Neural progenitor cell (in vitro differentiated cells): ENCODE data around the gene OR7A5. TPM values are rescaled to one million over a fixed set of nuclear protein-coding genes. Genes with fewer than 3 reads are reported as not detected.
A peak's percentile ranks its signal among the peaks of the same experiment; 100 is the strongest.
"Not testable (repeated sequence)": the region's sequence is repeated elsewhere in the genome, so short reads cannot be mapped to it uniquely, and the experiment has no call there.

Experiments used
- DNase-seq: peaks from one replicate; pipeline ENCODE4 v3.0.0-alpha.2; 2016; ENCODE audit warnings: low spot score
- H2AFZ ChIP-seq: fragments of 200-600 bp; sonication (generic); replicated peaks from 2 replicates; pipeline ENCODE4 v1.6.1; 2016; ENCODE audit warnings: antibody characterized with exemption
- H3F3A ChIP-seq: fragments of 200-600 bp; sonication (generic); 2 replicates; pipeline ENCODE4 v1.6.1; 2016; ENCODE audit warnings: antibody characterized with exemption, low read depth
- H3K27ac ChIP-seq: fragments of 200-600 bp; sonication (generic); 2 replicates; pipeline ENCODE4 v1.5.1; 2016; ENCODE audit warnings: mild to moderate bottlenecking
- H3K27me3 ChIP-seq: fragments of 200-600 bp; sonication (generic); 2 replicates; pipeline ENCODE4 v1.6.1; 2016; ENCODE audit warnings: mild to moderate bottlenecking, moderate library complexity
- H3K36me3 ChIP-seq: fragments of 200-600 bp; sonication (generic); 2 replicates; pipeline ENCODE4 v1.5.1; 2016
- H3K4me1 ChIP-seq: fragments of 200-600 bp; sonication (generic); 2 replicates; pipeline ENCODE4 v1.6.1; 2016; ENCODE audit warnings: mixed run types
- H3K4me2 ChIP-seq: fragments of 200-600 bp; sonication (generic); 2 replicates; pipeline ENCODE4 v1.6.1; 2016
- H3K4me3 ChIP-seq: fragments of 200-600 bp; sonication (generic); 2 replicates; pipeline ENCODE4 v1.5.1; 2016
- H3K79me2 ChIP-seq: fragments of 200-600 bp; sonication (generic); 2 replicates; pipeline ENCODE4 v1.6.1; 2016; ENCODE audit warnings: low read depth
- H3K9ac ChIP-seq: fragments of 200-600 bp; sonication (generic); 2 replicates; pipeline ENCODE4 v1.6.1; 2016
- H3K9me3 ChIP-seq: fragments of 200-600 bp; sonication (generic); 2 replicates; pipeline ENCODE4 v1.5.1; 2016; ENCODE audit warnings: low read depth
- H4K20me1 ChIP-seq: fragments of 200-600 bp; sonication (generic); 2 replicates; pipeline ENCODE4 v1.6.1; 2016; ENCODE audit warnings: low read depth
- H3K27ac Mint-ChIP-seq: 3 replicates; pipeline ENCODE4 v1.8.0; 2021; ENCODE audit warnings: mixed read lengths
- H3K27me3 Mint-ChIP-seq: 2 replicates; pipeline ENCODE4 v1.8.0; 2022; ENCODE audit warnings: low read depth, mild to moderate bottlenecking, inconsistent platforms, moderate library complexity, mixed read lengths; ENCODE audit not compliant: insufficient read depth
- H3K36me3 Mint-ChIP-seq: 3 replicates; pipeline ENCODE4 v1.8.0; 2021; ENCODE audit warnings: mixed read lengths
- H3K4me1 Mint-ChIP-seq: 3 replicates; pipeline ENCODE4 v1.8.0; 2021; ENCODE audit warnings: mixed read lengths
- H3K4me3 Mint-ChIP-seq: 3 replicates; pipeline ENCODE4 v1.8.0; 2021; ENCODE audit warnings: mild to moderate bottlenecking, moderate library complexity, mixed read lengths
- H3K9me3 Mint-ChIP-seq: 3 replicates; pipeline ENCODE4 v1.8.0; 2020; ENCODE audit warnings: mixed read lengths
- small RNA-seq: library from RNA; depleted of rRNA; stranded (forward); fragments of <200 nt; gene quantifications from one replicate; pipeline ENCODE3, GENCODE V24; 2015
- total RNA-seq: library from RNA; depleted of rRNA; stranded (reverse); fragments of >200 nt; gene quantifications from 2 replicates; pipeline ENCODE4 v1.2.3, GENCODE V29; 2015; ENCODE audit warnings: low replicate concordance

The OR7A5 gene
- total RNA-seq, 1 donor from 2014 or later: not detected

GRCh38 chr19:14777645-14778044, 57.3 kb downstream of the OR7A5 start:
- H3K4me3 ChIP-seq, H3K9ac ChIP-seq, H3K27ac ChIP-seq, H4K20me1 ChIP-seq, DNase-seq, H3K9me3 ChIP-seq, H2AFZ ChIP-seq, H3K27me3 Mint-ChIP-seq, H3K4me1 ChIP-seq, H3K9me3 Mint-ChIP-seq, H3K36me3 Mint-ChIP-seq, H3K79me2 ChIP-seq, H3K27ac Mint-ChIP-seq, H3K4me1 Mint-ChIP-seq, H3K4me2 ChIP-seq, H3K36me3 ChIP-seq, H3F3A ChIP-seq: not testable (repeated sequence)
- H3K27me3 ChIP-seq: peaks cover 22% of the 10 kb centered on the region
- H3K4me3 Mint-ChIP-seq: peak overlapping the region; percentile 50

Small RNA genes lying within 50 kb of the gene (small RNA-seq; reads per million reads assigned to genes)
- 0.11 reads per million for gene AC005255.1

Other genes with a start within 250 kb of the OR7A5 start
- not detected in 2 replicates for gene ADGRE3, start 160.3 kb downstream of the OR7A5 start, total RNA-seq
- 20.4 and 34.0 TPM in 2 replicates for gene ZNF333, start 145.1 kb downstream of the OR7A5 start, total RNA-seq
- gene ADGRE2, start 56.6 kb downstream of the OR7A5 start, total RNA-seq: 0.28 and 0.34 TPM in 2 replicates
- not detected in 2 replicates for gene OR7C1, start within 50 bp of the OR7A5 start, total RNA-seq
- not detected in 2 replicates for gene OR7A10, start 13.7 kb upstream of the OR7A5 start, total RNA-seq
- gene OR7A17, start 50.9 kb upstream of the OR7A5 start, total RNA-seq: not detected in 2 replicates
- not detected in 2 replicates for gene OR7C2, start 106.3 kb upstream of the OR7A5 start, total RNA-seq
- gene SLC1A6, start 144.7 kb upstream of the OR7A5 start, total RNA-seq: 15.0 and 21.5 TPM in 2 replicates
- not detected in 2 replicates for gene CASP14, start 214.3 kb upstream of the OR7A5 start, total RNA-seq
- gene OR1I1, start 247.0 kb upstream of the OR7A5 start, total RNA-seq: not detected in 2 replicates